Stimulated activated CD8-positive, alpha-beta memory T cell treated with anti-CD3 and anti-CD28 coated beads, Interleukin-2, amount 100 ng/mL, for 48 hours (primary cell): ENCODE measurements around the gene KSR1.
"Not testable (repeated sequence)": the region's sequence is repeated elsewhere in the genome, so short reads cannot be mapped to it uniquely, and the experiment has no call there.

Source experiments
- DNase-seq, 2 donors: peaks; one replicate each; pipeline ENCODE4 v3.0.0-alpha.2; 2020; ENCODE audit warnings: low read depth in 2 of 2

The KSR1 gene

GRCh38 chr17:27609611-27610303 is 153.5 kb downstream of the KSR1 start:
- DNase-seq: no peak

- DNase-seq: no peak
Observed at GRCh38 chr17:27610304-27610677, 154.0 kb downstream of the KSR1 start.

GRCh38 chr17:27612160-27612770 is 156.0 kb downstream of the KSR1 start:
- DNase-seq: no peak

- DNase-seq: no peak
Observed at GRCh38 chr17:27613433-27613832, 157.2 kb downstream of the KSR1 start.

GRCh38 chr17:27615121-27615520 is 158.9 kb downstream of the KSR1 start:
- DNase-seq: no peak

- DNase-seq: no peak
Observed at GRCh38 chr17:27616414-27616813, 160.2 kb downstream of the KSR1 start.

GRCh38 chr17:27618417-27618816 is 162.2 kb downstream of the KSR1 start:
- no peak for DNase-seq

GRCh38 chr17:27620721-27621120 is 164.5 kb downstream of the KSR1 start:
- no peak for DNase-seq

- no peak for DNase-seq
Observed at GRCh38 chr17:27621536-27621935, 165.3 kb downstream of the KSR1 start.

- DNase-seq: no peak
Observed at GRCh38 chr17:27621942-27622559, 165.8 kb downstream of the KSR1 start.

GRCh38 chr17:27622986-27623385 is 166.7 kb downstream of the KSR1 start:
- DNase-seq: no peak

- no peak for DNase-seq
Observed at GRCh38 chr17:27623614-27624013, 167.4 kb downstream of the KSR1 start.

- no peak for DNase-seq
Observed at GRCh38 chr17:27624539-27624938, 168.3 kb downstream of the KSR1 start.

GRCh38 chr17:27625856-27626255 is 169.6 kb downstream of the KSR1 start:
- no peak for DNase-seq

GRCh38 chr17:27627514-27627913 is 171.3 kb downstream of the KSR1 start:
- no peak for DNase-seq

GRCh38 chr17:27628376-27628775 is 172.1 kb downstream of the KSR1 start:
- no peak for DNase-seq

GRCh38 chr17:27629260-27629659 is 173.0 kb downstream of the KSR1 start:
- DNase-seq: not testable (repeated sequence)

GRCh38 chr17:27630607-27631410 is 174.6 kb downstream of the KSR1 start, which contains the start of gene LGALS9:
LGALS9 (plus strand) TSS chr17:27631188; CDS start chr17:27631266, 78 bp downstream.
- DNase-seq: no peak

- DNase-seq: no peak
Observed at GRCh38 chr17:27631411-27631760, 175.1 kb downstream of the KSR1 start.

GRCh38 chr17:27631897-27632725 is 175.9 kb downstream of the KSR1 start:
- DNase-seq: no peak

- not testable (repeated sequence) for DNase-seq
Observed at GRCh38 chr17:27632766-27633165, 176.5 kb downstream of the KSR1 start.
